HEK293 (cell line): ENCODE measurements around the gene OR4D10.

Source experiments
- BCL11B ChIP-seq: fragments of 450-650 bp; formaldehyde crosslinking; IDR thresholded peaks from 2 replicates; pipeline ENCODE4 v1.5.1; 2016; ENCODE audit warnings: low read depth, missing biosample characterization, missing genetic modification characterization
- CTCF ChIP-seq: fragments of 450-650 bp; formaldehyde crosslinking; IDR thresholded peaks from 2 replicates; pipeline ENCODE4 v1.5.1; 2016; ENCODE audit warnings: missing biosample characterization, missing genetic modification characterization
- PRDM2 ChIP-seq: fragments of 450-650 bp; formaldehyde crosslinking; IDR thresholded peaks from 2 replicates; pipeline ENCODE4 v1.5.1; 2016; ENCODE audit warnings: missing biosample characterization, missing genetic modification characterization, borderline replicate concordance
- REST ChIP-seq: fragments of 450-650 bp; formaldehyde crosslinking; IDR thresholded peaks from 2 replicates; pipeline ENCODE4 v1.5.1; 2016; ENCODE audit warnings: missing biosample characterization, missing genetic modification characterization
- TCF7L2 ChIP-seq: IDR thresholded peaks from 2 replicates; pipeline ENCODE4 v1.6.1; 2011; ENCODE audit warnings: low read depth, mild to moderate bottlenecking, inconsistent platforms, low read length, moderate library complexity, borderline replicate concordance
- TRIM28 ChIP-seq: IDR thresholded peaks from 2 replicates; pipeline ENCODE4 v1.6.1; 2011; ENCODE audit warnings: low read length, control low read depth, borderline replicate concordance
- ZFHX2 ChIP-seq: fragments of 450-650 bp; formaldehyde crosslinking; conservative IDR thresholded peaks from 2 replicates; pipeline ENCODE4 v1.5.1; 2016; ENCODE audit warnings: missing biosample characterization, missing genetic modification characterization
- ZNF416 ChIP-seq: fragments of 450-650 bp; formaldehyde crosslinking; IDR thresholded peaks from 2 replicates; pipeline ENCODE4 v1.5.1; 2016; ENCODE audit warnings: missing biosample characterization, missing genetic modification characterization
- ZNF544 ChIP-seq: fragments of 450-650 bp; formaldehyde crosslinking; IDR thresholded peaks from 2 replicates; pipeline ENCODE4 v1.5.0; 2017; ENCODE audit warnings: missing biosample characterization, missing genetic modification characterization
- ZNF549 ChIP-seq: fragments of 450-650 bp; IDR thresholded peaks from 2 replicates; pipeline ENCODE4 v1.5.1; 2018; ENCODE audit warnings: missing biosample characterization, missing genetic modification characterization, mild to moderate bottlenecking, inconsistent platforms, moderate library complexity

GRCh38 chr11:59448484-59448883 lies 24.6 kb upstream of the OR4D10 start:
- TF ChIP-seq REST (tag by site-specific recombination) (no peak), ZNF549 (no peak), ZNF544 (tag by site-specific recombination) (no peak), BCL11B (no peak), TRIM28 (no peak), CTCF (tag by site-specific recombination) (no peak), ZFHX2 (tag by site-specific recombination) (no peak), TCF7L2 (no peak), PRDM2 (no peak), ZNF416 (tag by site-specific recombination) (no peak)
